DND-41 (cell line): ENCODE data around the gene OR5A1.

ENCODE experiments used
- EZH2 ChIP-seq: IDR thresholded peaks from 3 replicates; pipeline ENCODE4 v1.6.1; 2012; ENCODE audit warnings: borderline replicate concordance, low read depth, mild to moderate bottlenecking, moderate library complexity, low read length, inconsistent platforms; ENCODE audit not compliant: severe bottlenecking
- TF ChIP-seq, protein P1 (sequence below): IDR thresholded peaks from 2 replicates; pipeline ENCODE4 v1.5.1; 2012; ENCODE audit warnings: borderline replicate concordance, low read length, moderate library complexity, mild to moderate bottlenecking; ENCODE audit not compliant: poor library complexity, severe bottlenecking; ENCODE audit errors: extremely low read depth

DNA sequence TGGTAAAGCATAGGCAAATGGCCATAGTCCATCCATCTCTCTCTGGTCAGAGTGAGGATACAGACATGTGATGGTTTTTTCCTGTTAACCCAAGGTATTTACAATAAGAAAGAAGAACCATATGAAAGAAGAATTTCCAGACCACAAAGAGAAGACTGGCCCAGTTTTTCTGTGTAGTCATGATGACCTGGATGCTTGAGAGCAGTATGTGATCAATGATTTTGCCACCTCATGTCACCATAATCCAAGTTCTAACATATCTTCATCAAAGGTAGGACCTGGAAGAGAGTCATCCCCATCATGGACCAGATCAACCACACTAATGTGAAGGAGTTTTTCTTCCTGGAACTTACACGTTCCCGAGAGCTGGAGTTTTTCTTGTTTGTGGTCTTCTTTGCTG, 20.4 kb downstream of the OR5A1 start, which contains the start of gene OR4D6:
- TF ChIP-seq, protein P1, sequence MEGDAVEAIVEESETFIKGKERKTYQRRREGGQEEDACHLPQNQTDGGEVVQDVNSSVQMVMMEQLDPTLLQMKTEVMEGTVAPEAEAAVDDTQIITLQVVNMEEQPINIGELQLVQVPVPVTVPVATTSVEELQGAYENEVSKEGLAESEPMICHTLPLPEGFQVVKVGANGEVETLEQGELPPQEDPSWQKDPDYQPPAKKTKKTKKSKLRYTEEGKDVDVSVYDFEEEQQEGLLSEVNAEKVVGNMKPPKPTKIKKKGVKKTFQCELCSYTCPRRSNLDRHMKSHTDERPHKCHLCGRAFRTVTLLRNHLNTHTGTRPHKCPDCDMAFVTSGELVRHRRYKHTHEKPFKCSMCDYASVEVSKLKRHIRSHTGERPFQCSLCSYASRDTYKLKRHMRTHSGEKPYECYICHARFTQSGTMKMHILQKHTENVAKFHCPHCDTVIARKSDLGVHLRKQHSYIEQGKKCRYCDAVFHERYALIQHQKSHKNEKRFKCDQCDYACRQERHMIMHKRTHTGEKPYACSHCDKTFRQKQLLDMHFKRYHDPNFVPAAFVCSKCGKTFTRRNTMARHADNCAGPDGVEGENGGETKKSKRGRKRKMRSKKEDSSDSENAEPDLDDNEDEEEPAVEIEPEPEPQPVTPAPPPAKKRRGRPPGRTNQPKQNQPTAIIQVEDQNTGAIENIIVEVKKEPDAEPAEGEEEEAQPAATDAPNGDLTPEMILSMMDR, result no peak
- no peak for TF ChIP-seq EZH2
